Measurements from ENCODE around the gene ACKR1.

- TF ChIP-seq, protein P1, sequence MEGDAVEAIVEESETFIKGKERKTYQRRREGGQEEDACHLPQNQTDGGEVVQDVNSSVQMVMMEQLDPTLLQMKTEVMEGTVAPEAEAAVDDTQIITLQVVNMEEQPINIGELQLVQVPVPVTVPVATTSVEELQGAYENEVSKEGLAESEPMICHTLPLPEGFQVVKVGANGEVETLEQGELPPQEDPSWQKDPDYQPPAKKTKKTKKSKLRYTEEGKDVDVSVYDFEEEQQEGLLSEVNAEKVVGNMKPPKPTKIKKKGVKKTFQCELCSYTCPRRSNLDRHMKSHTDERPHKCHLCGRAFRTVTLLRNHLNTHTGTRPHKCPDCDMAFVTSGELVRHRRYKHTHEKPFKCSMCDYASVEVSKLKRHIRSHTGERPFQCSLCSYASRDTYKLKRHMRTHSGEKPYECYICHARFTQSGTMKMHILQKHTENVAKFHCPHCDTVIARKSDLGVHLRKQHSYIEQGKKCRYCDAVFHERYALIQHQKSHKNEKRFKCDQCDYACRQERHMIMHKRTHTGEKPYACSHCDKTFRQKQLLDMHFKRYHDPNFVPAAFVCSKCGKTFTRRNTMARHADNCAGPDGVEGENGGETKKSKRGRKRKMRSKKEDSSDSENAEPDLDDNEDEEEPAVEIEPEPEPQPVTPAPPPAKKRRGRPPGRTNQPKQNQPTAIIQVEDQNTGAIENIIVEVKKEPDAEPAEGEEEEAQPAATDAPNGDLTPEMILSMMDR (IDR thresholded peaks at IDR 0.05), result no peak
- TF ChIP-seq POLR2A (IDR thresholded peaks at IDR 0.05), result no peak
- TF ChIP-seq POLR2AphosphoS5 (IDR thresholded peaks at IDR 0.05), result no peak
These were observed 14.3 kb downstream of the ACKR1 start for GRCh38 chr1:159218649-159219636.
